GM20431 (cell line): Measurements from ENCODE around the gene CDADC1.
"Not testable (repeated sequence)": the region's sequence is repeated elsewhere in the genome, so short reads cannot be mapped to it uniquely, and the experiment has no call there.

ENCODE experiments used
- in situ Hi-C: fragments of 300-500 bp; cut with MseI, MboI; formaldehyde crosslinking; loops from one replicate; pipeline ENCODE4 v1.15.0; 2020; ENCODE audit warnings: low sequenced_read_pairs; ENCODE audit not compliant: unreplicated experiment

Gene CDADC1

DNA sequence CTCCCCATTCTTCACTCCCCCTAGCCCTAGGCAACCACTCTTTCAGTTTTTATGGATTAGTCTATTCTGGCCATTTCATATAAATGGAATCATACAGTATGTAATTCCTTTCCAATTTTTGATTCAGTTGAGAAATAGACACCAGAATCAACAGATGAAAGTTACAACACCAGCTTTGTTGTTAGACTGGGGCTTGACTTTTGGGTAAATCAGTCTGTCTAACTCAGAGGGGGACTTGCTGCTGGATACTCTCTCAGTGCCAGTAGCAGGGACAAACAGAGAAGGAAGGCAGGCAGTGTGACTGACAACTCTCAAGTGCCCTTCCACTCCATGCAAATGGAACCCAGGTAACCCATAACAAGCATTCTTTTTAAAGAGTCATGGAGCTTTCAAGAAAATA lies 40.7 kb downstream of the CDADC1 start:
- in situ Hi-C loops: no loop called here

DNA sequence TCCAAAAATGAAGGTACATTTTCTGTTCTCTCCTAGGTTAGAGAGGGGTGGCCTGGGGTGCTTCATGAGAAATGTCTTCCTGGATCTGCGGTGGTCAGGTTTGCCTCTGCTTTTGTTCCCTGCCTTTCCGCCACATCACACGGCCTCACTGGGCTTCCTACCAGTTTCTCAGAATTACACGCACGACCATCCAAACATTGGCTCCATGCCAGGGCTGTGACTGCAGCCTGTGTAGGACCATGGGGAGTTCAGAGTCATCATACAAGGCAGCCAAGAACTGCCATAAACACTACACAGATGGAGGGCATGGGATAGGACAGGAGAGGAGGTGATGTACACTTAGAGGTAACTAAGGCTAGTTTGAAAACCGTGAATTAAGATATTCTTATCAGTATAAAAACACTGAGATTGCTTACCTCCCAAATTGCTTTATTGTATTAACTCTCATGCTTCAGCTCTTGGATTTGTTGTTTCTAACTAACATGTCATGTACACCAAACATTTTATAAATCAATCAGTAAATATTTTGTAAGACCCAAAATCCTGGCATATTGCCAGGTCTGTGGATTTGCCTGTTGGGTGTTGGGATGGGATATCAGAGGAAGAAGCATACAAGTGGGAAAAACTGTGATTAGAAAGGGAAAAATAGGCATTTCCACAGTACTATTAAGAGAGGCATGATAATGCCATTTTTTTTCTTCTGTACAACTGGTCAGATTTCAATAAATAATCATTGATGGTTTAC lies 45.2 kb downstream of the CDADC1 start:
- in situ Hi-C loops: no loop called here

DNA sequence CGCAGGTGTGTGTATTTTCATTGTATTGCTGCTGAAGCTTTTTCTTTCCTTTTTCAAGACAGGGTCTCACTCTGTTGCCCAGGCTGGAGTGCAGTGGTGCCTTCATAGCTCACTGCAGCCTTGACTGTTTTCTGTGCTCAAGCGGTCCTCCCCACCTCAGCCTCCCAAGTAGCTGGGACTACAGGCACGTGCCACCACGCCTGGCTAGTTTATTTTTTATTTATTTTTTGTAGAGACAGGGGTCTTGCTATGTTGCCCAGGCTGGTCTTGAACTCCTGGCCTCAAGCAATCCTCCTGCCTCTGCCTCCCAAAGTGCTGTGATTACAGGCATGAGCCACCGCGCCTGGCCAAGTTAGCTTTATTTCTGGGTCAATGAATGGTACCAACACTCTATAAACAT lies 47.0 kb downstream of the CDADC1 start:
- in situ Hi-C loops: not testable (repeated sequence)

DNA sequence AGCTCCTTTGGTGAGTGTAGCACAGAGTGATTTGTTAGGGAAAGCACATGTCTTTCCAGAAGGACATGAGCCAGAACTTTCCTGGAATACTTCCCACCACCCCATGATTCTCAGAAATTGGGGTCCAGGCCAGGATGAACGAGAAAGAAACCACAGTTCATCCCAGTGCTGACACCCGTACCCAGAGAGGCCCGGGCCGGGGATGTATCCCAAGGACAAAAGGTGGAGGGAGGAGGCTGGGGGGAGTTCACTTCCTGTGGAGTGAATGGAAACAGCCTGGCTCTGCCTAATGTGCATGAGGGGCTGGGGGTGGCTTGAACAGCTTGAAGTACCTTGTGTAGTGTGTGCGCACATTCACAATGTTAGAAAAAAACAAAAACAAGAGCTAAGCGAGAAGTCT lies 47.5 kb downstream of the CDADC1 start:
- in situ Hi-C loops: no loop called here

DNA sequence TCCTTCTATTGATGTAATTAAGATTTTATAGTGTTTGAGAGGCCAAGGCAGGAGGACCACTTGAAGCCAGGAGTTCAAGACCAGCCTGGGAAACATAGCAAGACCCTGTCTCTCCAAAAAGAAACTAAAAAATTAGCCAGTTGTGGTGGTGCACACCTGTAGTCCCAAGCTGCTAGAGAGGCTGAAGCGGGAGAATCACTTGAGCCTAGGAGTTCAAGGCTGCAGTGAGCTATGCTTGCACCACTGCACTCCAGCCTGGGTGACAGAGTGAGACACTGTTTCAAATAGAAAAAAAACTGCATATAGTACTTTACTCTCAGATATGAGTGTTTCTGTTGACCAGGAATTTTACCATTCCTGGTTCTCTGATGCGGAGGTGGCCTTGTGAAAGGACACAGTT lies 48.9 kb downstream of the CDADC1 start:
- in situ Hi-C loops: no loop called here

DNA sequence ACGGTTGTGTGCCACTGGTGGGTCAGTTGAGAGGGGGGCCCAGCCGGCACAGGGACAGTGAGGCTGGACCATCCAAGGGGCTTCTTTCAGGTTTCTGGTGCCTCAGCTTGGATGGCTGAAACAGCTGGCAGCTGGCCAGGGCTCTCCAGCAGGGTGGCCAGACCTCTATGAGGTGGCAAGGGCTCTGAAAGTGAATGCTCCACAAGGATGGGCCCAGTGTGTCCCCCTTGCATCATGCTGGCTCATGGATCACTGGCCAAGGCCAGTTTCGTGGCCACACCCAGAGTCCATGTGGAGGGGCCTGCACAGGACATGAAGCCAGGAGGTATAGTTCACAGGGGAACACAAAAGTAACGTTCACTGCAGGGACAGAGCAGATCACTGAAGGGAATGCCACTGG lies 49.6 kb downstream of the CDADC1 start:
- in situ Hi-C loops: no loop called here

DNA sequence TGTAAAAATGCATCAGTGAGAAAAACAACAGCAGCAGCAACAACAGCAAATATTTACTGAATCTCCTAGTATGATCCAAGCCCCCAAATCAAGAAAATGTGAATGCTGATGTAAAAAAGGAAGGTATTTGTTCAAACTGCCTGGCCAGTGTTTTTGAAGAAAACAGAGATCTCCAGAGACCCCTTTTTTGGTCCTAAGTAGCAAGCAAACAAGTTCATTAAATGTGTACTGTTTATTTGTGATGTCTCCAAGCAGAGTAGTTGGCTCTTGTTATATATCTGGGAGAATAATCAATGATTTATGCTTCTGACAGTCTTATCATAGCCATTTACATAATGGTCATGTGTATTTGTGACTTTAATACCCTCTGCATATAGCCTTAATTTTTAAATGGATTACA lies 50.7 kb downstream of the CDADC1 start:
- in situ Hi-C loops: no loop called here

DNA sequence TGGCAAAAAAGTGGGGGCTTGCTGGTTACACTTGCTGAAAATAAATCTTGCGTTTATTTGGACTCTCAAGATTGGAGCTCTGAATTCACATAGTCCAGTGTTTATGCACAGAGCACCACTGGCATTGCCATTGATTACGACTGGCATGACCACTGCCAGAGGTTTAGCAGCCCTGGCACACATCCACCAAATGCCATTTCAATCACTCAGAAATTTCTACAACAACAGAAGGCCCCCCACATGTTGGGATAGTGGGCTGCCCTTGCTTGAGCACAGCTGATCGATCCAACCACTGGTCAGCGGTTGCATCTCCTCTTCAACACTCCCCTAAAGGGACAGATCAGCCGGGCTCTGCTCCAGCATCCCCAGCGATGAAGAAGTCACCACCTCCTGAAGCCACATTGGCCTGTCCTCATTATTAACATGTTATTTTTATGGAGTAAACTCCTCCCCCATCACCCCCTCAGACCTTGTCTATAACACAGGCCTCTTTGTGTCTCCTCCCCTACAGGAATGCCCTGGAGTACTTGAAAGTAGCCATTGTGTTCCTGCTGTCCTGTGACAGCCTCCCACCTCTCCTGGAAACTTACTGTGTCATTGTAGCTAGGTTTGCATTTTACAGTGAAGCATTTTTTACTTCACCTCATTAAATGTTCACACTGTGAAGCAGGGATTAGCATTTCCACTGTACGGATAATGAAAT lies 51.3 kb downstream of the CDADC1 start:
- in situ Hi-C loops: no loop called here

DNA sequence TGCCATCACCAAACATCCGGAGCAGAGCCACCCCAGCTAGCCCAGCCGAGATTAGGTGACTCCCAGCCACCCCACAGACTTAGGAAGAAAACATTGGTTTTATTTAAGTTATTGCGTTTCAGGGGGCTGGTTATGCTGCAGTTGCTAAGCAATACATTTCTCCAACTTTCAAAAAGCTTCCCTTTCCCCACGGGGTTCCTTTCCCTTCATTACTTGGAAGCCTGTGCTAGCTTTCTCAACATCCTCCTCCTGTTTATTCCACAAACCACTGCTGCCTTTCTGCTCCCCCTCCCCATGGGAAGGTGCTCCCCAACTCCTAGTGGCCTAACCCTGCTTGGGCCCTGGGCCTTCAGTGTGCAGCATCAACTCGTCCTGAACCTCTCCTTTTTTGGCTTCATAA lies 52.6 kb downstream of the CDADC1 start:
- in situ Hi-C loops: loop anchor here (10.0 kb wide), 1 partner anchor 305 kb away; no protein-coding TSS in a partner anchor

DNA sequence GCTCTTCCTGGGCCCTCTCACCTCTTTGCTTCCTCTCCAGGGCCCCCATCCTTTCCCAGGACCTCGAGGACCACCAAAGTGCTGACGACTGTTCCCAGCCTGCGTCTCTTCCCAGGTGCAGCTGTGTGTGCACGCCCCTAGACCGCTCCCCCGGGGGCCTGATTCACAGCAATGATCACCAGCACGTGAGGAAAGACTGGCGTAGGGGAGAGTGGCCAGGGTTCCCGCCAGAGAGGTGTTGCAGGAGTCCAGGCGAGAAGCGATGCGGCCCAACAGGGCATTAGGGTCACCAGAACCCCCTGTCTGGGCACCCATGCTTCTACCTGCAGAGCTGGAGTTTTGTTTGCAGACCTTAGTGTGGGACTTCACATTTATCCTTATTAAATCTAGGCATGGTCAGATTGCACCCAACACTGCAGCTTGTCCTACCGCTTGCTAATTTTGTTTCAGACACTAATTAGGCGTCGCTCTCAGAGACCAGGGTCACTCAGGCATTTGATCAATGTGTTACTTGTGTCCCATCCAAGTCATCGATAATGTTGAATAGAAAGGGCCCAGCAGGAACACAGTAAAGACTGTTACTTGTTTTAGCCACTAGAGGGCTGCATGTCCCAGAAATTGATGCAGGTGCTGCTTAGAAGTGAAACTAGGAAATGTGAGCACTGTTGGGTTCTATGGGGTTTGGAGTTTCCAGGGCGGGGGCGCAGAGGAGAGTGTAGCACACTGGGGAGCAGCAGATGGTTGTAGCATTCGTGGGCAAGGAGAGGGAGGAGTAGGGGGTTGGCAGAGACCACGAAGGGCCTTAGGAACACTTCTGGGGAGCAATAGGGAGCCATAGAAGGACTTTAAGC lies 53.2 kb downstream of the CDADC1 start:
- in situ Hi-C loops: loop anchor here (10.0 kb wide), 1 partner anchor 304 kb away; no protein-coding TSS in a partner anchor

DNA sequence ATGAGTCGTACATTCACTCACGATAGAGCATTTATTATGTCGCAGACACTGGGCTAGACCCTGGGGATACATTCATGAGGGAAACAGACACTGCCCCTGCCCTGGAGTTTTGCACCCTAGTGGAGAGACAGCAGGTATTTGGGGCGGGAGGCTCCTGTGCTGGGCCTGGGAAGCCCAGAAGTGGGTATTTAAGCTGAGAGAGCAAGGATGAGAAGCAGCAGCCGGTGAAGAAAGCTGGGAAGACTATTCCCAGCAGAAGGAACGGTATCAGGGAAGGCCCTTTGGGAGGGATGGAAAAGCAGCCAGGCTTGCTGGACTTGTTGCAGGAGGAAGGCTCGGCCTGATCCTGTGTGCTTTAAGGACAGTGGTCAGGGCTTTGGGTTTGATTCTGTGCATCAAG lies 54.5 kb downstream of the CDADC1 start:
- in situ Hi-C loops: loop anchor here (10.0 kb wide), 1 partner anchor 303 kb away; no protein-coding TSS in a partner anchor

DNA sequence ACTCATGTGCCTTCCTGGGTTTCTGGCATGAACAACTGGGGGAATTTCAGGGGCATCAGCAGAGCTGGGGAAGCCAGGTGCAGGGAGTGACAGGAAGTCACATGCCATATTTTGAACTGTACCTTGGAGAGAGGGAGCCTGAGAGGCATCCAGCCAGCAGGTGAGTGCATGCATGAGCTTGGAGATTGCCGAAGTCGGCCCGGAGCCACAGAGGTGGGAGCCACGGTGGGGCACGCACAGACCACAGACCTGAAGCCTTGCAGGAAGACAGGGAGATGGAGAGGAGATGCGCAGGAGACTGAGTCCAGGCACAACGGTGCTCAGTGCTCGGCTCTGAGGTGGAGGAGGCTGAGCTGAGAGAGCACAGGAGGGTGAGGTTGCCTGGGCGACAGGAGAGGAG lies 55.1 kb downstream of the CDADC1 start:
- in situ Hi-C loops: loop anchor here (10.0 kb wide), 1 partner anchor 302 kb away; no protein-coding TSS in a partner anchor

DNA sequence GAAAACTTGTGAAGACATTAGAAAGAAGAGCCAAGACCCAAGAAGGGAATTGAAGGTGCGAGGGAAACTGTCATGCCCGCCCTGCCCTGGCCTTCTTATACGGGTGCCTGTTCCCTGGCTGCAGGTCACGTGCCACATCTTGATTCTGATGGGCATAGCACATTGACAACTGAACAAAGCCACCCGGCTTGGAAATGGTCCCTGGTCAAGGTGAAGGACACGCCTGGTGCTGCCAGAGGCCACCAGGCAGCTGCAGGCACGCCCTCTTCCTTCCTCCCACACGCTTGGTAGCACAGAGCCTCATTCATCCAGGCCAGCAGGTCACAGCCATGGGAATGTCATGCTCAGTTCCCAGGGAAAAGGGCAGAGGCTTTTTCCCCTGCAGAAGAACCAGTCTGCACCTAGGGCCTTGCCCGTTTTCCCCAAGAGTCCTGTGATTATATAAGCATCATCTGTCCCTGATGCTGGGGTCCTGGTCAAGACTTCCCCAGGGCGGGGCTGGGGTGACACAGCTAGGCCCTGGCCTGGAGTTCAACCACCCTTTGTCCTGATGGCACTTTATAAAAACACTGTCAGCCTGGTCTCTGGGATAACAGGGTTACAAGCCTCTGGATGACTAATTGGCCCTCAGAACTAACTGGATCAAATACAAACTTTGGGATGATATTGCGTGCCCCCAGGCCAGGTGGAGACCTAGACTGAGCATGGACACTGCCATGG lies 56.0 kb downstream of the CDADC1 start:
- in situ Hi-C loops: loop anchor here (10.0 kb wide), 1 partner anchor 301 kb away; no protein-coding TSS in a partner anchor

DNA sequence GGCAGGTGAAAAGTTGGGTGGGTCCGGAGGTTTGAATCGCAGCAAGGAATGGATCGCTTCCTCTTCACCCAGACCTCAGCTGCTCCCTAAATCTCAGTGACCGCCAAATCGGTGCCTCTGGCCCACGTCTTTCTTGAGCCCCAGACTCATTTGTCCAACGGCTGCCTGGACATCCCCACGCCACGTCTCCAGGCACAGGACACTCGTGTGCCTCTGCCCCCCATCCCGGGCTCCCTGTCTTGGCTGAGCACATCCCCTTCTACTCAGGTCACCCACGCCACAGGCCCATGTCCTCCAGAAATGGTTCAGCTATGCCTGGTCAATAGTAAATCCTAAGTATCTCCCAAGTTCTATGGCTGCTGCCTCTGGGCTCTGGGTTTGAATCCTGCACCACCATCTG lies 56.6 kb downstream of the CDADC1 start:
- in situ Hi-C loops: loop anchor here (10.0 kb wide), 1 partner anchor 300 kb away; no protein-coding TSS in a partner anchor

DNA sequence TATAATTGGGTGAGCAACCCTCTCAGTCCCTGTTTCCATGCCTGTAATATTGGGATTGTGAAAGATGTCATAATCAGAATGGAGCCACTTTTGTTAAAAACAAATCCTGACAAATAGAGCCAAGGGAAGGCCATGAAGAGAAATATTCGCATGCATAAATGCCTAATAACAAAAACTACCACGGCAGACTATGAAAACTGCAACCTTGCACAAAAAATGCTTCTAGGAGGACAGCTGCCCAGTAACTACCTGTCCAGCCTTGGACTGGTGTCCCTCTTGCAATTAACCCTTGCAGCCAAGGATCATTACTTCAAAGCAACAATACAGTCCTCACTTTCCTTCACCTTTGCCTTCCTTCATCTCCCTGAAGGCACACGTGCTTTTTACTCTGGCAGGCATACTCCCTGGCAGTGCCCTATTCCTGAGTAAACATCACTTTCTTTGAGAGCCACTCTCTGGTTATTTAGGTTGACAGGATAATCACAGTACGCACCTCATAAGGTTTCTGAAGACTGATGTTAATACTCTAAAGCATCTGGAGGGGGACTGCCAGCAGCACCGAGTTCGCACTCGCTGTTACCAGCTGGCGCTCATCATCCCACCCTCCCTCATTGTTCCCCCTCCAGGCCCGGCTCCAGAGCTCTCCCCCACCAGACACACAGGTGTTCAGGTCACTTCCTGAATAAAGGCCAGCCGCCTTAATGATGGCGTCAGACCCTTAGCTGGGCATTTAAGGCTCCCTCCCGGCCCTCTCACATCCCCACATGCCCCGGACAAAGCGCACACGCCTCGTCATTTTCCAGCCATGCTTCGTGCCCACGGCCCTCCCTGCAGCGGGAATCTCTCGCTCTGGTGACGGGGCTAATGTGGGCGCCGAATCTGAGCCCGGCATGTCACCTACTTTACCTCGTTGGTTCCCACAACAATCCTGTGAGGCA lies 57.3 kb downstream of the CDADC1 start:
- in situ Hi-C loops: loop anchor here (10.0 kb wide), 1 partner anchor 300 kb away; no protein-coding TSS in a partner anchor

DNA sequence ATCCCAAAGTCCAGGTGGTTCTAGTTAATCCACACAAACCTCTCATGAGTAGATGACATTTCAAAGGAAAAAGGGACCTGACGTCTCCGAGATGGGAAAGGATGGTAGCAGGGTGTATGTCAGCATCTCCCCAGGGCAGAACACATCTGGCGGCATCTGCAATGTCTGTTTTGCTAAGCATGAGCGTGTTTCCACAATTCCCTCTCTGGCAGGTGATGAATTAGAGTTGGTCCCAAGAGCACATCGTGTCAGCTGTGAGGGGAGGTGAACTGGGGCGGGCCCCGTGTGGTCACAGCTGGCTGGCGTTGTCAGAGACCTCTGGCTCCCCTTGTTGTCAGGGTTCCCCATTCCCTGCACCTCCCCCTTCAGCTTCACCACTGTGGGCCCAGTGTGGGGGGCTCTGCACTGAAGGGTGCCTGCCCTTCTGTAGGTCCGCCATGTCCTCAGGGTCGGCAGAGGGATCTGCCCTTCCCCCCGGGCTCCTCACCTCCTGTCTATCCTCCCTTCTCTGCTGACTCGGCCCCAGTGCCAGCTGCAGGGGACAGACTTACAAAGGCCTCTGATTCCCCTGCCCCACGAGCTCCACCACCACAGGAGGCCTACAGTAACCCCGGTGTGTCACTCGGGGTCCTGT lies 58.2 kb downstream of the CDADC1 start:
- in situ Hi-C loops: loop anchor here (10.0 kb wide), 1 partner anchor 299 kb away; no protein-coding TSS in a partner anchor

DNA sequence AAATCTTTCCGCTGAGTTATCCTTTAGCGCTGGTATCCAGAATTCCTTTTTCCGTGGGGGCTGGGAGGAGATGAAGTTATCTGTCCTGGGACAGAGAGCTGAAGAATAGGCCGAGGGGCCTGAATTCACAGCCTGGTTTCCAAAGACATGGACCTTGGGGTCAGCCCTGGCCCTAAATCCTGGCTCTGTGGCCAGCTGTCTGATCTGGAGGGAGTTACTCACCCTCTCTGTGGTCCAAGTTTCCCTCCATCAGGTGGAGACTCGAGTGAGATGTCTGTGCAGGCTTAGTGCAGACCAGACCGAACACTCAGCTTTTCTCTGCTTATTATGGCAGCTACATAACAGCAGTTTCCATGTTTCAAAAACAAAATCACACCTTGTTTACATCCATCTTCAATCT lies 59.6 kb downstream of the CDADC1 start:
- in situ Hi-C loops: loop anchor here (10.0 kb wide), 1 partner anchor 297 kb away; no protein-coding TSS in a partner anchor
